SW 1271 (cell line): ENCODE measurements around the gene MYL12A.
"Not testable (repeated sequence)": the region's sequence is repeated elsewhere in the genome, so short reads cannot be mapped to it uniquely, and the experiment has no call there.

Experiments
- DNase-seq, 2 experiments: peaks; one replicate each; lab custom pipeline; 2025; lab: John Stamatoyannopoulos, UW

The MYL12A gene

DNA sequence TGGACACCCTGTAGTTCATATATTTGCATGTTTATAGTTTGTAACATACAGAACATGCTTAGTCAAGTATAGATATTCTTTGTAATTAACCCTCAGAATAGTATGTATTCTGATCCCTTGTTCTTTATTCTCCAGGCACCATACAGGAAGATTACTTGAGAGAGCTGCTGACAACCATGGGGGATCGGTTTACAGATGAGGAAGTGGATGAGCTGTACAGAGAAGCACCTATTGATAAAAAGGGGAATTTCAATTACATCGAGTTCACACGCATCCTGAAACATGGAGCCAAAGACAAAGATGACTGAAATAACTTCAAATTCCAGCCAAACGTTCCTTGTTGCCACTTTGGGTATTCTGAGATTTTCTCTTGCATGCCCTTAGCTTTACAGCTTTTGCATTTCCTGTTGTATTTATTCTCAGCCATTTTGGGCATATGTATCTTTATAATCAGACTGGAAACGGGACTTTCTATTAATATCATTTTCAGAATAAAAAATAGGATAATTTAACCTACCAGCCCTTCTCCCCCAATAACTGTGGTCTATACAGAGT is 8.1 kb downstream of the MYL12A start:
- DNase-seq = no peak

DNA sequence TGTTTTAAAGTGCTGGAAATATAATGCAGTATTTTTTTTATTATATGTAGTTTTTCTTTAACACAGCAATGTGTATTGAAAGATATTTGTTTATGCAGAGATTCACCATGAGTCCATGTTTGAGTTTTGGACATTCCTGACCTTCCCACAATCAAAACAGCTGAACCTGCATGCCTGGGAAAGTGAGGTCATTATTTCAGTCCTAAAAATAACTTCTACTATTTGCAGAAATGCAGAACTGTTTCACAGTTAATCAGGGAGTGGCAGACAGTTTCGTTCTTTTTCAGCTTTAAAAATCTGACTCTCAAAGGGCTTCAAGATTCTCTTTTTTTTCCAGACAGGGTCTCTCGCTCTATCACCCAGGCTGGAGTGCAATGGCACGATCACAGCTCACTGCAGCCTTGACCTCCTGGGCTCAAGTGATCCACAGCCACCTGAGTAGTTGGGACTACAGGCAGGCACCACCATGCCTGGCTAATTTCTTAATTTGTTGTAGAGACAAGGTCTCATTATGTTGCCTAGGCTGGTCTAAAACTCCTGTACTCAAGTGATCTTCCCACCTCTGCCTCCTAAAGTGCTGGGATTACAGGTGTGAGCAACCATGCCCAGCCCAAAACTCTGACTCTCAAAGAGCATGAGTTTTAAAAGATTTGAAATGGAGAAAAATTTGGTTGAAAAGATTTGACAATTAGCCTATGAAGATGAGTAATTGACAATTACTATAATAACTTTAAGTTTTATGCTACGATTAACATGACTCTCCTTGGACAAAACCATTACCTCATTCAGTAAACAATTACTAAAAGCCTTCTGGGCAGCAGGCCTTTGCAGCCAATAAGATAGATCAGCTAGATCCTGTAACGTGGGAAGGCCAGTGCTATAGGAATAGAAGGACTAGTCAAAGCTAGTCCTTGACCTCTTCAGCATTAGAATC is 9.4 kb downstream of the MYL12A start:
- no peak for DNase-seq

DNA sequence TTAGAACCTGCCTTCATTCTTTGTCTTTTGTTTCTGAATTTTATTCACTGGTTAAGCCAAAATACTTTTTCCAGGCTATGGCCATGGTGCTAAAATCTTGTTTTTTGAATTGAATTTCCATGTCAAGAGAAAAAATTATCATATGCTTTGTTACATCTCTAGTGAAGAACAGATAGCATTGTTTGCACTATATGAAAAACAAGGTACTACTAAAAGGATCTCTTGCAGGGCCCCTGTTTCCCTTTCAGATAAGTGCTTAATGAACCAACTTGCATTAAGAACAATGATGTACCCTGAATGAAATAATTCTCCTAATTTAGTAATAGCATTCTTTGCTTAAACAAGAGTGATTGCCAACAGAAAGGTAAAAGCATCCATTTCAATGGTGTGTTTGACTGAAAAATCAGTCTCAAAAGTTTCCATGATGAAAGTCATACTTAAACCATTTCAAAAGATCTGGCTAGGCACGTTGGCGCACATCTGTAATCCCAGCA is 10.1 kb downstream of the MYL12A start:
- no peak for DNase-seq

DNA sequence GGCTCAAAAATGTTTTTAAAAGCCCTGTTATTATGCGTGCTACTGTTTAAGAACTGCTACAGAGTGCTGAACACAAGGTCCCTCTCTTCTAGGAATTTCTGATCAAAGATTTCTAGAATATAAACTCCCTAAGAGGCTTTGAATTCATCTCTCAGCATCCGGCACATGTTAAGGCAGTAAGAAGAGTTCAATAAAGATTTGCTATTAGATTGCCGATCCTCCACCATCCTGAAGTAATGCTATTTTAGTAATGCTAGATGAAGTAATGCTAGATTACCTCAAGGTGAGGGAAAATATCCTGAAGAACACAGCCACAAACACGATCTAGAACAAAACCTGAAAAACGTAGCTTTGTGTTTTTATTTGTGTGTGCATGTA is 13.4 kb downstream of the MYL12A start:
- DNase-seq = no peak

DNA sequence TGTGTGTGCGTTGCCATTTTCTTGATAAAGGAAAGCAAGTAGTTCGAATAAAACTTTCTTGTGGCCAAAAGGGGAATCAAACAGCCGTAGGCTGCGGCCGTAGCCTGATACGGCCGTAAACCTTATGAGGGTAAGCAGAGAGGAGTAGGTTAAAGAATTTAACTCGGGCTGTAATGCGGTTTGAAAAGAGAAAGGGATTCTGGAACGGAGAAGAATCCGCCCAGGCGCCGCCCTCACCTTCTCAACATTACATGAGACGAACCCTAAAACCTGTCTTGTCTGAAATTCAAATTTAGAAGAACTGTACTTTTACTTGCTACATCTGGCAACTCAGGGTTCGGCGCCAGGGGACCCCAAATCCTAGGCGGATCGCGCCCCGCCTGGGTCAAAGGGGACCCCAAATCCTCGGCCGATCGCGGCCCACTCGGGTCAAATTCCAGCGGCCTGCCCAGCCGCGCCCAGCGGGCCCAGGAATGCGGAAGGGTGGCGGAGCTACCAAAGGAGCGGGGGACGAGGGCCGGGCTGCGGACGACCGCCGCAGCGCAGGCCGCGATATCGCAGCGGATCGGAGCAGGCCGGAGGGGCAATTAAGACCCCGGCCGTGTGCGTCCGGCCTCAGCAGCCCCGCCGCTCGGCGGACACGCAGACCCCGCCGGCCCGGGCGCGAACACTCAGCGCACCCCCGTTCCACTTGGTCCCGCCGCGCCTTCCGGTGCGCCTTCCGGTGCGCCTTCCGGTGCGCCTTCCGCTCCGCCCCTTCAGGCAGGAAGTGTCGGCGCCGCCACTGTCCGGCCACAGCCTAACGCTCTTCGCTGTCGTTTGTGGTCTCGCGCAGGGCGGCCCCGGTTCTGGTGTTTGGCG is 14.0 kb downstream of the MYL12A start, which contains the start of gene MYL12B:
MYL12B (plus strand) TSS at position 761 of the 861 bp plus-strand sequence. CDS start 10,766 bp downstream, outside the sequence.
- peak; percentile 8 to 67 for DNase-seq

DNA sequence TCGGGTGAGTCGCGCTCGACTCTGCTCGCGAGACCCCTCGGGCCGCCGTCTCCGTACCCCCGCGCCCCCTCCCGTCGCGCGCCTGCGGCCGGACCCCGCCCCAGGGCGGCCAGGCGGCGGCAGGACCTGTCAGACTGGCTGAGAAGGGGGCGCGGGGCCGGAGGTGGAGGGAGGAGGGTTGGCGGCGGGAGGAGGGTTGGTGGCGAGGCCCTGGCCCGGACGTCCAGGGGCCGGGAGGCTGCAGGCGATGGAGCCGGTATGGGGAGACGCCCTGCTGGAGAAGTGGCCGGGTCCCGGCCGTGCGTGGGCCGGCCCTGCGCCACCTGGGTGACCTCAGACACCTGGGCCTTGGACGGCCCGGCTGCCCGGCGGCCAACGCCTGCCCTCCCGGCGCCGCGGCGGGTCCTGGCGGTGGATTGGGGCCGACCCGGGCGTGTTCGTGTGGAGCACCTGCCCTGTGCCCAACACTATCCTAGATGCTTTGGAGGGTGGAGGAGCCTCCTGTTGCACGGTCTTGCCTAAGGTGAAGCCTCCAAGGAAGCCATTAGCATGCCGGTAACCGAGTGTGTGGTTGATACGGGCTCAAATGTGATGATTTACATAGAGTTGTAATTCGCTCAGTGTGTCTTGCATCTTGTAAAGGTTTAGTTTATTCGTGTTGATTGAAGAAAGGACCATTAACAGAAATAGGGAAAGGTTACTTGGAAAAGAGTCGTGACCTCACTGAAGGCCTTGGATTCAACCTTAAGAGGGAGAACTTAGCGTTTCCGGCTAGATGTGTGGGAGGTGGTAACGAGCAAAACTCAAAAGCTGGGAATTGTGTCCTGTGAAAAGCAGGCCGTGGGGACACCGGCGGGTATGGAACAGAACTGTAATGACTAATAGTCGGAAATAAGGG is 14.9 kb downstream of the MYL12A start:
- peak in 1 of 2 experiments; percentile 18 for DNase-seq

DNA sequence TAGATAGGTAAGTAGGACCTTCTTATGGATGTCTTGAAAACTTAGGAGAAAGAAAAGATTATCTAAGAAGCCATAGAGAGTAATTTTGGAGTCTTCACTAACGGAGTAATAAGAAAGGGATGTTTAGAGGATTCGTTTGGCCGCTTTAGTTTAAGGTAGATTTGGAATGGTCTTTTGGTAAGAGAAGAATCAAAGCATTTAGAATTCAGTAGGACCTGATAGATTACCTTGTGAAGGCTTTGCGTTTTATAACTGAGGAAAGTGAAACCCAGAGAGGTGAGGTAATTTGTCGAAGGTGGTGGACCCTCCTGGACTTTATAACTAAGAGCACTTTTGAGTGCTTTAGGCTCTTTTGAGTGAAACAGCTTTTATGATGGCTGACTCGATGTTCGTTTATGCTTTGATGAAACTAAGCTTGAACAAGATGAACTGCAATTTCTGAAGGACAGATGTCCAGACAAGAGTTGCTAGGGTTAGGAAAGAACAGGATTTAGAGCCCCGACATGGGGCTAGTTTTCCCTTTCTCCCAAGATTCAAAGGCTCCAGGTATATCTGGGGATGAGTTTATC is 15.6 kb downstream of the MYL12A start:
- DNase-seq = no peak

DNA sequence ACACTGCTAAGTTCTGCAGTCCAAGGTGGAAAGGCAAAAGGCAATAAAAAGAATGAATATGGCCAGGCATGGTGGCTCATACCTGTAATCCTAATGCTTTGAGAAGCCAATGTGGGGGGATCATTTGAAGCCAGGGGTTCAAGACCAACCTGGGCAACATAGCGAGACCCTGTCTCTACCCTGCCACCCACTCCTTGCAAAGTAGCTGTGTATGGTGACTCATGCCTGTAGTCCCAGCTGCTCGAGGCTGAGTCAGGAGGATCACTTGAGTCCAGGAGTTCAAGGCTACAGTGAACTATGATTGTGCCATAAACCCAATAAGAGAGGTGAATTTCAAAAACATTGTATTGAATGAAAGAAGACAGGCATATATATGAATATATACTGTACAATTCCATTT is 16.8 kb downstream of the MYL12A start:
- no peak for DNase-seq

DNA sequence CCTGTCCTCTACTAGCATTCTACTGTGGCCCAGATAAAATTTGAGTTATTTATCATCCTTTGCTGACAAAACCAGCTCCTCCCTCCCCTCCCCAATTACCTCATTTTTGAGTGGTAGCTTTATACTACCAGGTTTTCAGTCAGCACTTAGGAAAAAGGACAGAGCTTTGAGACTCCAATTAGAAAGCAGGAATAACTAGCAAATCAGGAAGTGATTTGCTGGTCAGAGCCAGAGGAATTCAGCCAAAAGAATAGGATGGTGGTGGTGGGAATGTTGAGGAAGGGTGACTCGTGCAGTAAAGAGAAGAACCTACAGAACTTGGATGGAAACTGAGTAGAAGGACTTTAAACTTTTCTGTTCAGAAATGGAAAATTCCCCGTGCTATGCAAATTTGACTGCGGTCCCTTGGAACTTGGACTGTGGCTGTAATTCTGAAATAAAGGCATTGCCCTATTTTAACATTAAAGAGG is 18.0 kb downstream of the MYL12A start:
- DNase-seq = no peak

DNA sequence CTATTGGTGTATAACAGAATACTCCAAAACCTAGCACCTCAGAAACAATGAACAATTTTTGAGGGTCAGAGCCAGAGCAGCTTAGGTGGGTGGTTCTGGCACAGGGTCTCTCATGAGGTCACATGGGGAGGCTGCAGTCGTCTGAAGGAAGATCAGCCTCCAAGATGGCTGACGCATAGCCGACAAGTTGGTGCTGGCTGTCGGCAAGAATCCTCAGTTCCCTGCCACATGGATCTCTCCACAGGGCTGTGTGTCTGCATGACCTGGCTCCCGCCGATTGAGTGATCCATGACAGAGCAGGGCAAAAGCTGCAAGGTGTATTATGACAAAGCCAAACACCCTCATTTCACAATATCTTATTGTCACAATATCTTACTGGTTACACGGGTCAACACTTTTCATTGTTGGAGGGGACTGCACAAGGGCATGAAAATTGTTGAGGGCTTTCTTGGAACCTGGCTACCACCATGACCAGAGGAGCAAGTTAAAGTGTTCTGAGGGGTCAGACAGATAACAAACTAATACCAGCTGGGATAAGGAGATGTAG is 18.5 kb downstream of the MYL12A start:
- DNase-seq = no peak

DNA sequence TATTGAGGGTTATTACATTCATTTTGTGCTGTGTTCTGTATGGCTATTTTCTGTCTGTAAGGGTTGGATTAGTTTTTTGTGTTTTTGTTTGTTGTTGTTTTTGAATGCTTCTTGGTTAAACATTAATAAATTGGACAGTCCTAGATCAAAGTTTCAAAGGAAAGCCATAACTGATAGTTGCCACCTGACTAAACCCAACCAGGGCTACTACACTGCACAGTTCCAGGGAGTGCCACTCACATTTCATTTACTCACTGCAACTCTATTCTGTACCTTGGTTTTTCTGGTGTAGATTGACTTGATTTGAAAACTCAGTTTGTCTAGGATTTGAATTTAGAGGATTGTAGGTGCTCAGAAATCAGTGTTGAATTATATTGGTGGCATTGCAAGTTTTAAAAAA is 20.7 kb downstream of the MYL12A start:
- DNase-seq = no peak

DNA sequence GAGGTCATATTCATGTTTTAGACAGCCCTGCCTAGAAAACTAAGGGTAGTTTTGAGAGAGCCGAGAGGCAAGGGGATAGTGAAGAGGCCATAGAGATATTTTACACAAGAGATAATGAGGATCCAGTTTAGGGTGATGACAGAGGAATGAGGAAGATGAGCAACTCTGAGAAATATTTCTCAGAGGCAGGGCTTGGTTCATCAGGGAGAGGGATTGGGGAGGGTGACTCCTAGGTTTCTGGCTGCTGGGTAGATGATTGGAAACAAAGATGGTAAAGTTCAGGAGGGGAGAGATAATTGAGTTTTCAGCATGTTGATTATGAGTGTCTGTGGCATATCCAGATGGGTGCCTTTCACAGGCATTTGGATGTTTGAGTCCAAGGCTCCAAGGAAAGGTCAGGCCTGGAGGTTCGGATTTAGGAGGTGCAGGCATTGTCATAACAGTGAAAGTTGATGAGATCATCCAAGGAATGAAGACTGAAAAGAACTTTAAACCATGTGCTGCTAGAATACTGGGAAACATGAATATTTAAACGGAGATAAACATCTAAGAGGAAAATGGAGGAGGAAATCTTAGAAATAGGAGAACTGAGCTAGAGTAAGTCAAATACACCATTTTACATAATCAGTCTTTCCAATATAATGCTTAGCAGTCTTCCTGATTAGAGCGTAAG is 21.8 kb downstream of the MYL12A start:
- DNase-seq = no peak

DNA sequence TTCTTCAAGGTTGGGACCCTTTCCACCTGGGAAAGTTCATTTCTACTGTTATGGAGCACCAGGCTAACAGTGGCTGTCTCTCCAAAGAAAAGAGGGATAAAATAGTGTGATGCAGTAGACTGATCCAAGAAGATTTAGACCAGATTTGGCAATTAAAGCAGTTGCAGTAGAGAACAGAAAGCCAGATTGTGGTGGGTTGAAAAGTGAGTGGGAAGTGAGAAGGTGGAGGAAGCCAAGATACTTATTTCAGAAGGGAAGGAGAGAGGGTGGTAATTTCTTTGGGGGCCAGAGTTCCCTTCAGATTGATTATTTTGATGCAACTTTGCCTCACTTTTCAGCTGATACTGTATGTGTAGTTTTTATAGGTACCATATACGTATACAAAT is 22.3 kb downstream of the MYL12A start:
- no peak for DNase-seq

DNA sequence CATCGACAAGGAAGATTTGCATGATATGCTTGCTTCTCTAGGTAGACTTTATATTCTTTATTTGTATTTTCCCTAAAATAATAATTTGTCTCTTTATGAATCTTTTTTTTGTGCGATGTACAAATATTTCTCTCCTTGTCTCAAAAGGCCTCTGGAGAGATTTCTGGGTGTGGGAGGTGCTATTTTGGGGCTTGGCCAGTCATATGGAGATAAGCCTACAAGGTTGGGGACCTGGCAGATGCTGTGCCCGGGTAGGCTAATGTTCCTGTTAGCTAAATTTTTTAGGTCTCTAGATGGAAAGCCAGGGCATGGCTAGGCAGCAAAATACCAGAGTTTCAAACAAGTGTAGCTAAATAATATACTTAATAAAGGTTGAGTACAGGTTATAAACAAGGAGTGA is 25.4 kb downstream of the MYL12A start:
- DNase-seq = no peak

DNA sequence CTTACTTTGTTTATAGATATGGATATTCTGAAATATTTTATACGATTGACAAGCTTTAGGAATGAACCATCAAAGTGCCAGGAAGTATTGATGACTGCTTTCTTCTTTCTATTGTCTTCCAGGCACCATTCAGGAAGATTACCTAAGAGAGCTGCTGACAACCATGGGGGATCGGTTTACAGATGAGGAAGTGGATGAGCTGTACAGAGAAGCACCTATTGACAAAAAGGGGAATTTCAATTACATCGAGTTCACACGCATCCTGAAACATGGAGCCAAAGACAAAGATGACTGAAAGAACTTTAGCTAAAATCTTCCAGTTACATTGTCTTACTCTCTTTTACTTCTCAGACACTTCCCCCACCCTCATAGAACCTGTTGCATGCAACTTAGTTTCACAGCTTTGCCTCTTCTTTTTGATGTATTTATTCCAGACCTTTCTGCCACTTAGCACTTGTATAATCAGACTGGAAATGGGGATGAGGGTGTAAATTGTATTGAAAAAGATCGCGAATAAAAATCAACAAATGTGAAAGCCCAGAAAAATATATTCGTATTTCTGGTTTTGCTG is 30.1 kb downstream of the MYL12A start:
- not testable (repeated sequence) for DNase-seq

DNA sequence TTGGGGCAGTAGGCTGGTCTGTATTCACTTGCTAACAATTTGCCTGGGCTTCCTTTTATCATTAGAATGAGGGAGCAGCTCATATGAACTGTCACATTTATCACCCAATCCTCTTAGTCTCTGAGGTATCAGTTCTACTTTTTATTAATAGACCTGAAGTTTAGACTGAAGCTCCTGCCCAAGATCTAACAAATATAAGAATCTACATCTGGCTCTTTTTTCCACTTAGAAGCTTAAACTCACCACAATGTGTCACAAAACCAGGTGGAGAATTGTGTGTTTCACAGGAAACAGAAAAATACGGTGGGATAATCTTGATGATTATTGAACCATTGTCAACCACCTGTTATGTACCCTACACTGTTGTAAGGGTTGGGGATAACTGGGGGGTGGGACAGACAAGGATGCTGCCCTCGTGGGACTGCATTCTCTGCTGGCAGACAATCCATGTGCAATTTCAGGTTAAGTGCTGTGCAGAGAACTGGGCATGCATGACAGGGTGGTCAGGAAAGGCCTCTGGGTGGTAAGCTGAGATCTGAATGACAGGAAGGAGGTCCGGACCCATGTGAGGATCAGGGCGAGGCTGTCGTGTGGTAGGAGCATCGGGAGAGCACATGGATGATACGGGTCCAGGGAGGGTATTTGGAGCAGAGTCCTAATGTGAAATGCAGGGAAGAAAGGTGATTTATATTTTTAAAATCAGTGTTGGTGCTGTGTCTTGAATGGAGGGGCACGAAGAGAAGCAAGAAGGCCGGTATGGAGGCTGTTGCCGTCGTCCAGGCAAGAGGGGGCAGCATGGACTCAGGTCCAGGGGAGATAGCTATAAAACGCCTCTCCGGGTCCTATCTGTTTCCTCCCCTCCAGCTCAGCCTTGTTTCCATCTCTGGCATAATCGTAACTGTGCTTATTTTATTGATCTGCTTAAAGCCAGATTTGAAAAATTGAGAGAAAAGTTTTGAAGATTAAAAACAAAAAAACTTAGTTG is 31.9 kb downstream of the MYL12A start:
- no peak for DNase-seq

DNA sequence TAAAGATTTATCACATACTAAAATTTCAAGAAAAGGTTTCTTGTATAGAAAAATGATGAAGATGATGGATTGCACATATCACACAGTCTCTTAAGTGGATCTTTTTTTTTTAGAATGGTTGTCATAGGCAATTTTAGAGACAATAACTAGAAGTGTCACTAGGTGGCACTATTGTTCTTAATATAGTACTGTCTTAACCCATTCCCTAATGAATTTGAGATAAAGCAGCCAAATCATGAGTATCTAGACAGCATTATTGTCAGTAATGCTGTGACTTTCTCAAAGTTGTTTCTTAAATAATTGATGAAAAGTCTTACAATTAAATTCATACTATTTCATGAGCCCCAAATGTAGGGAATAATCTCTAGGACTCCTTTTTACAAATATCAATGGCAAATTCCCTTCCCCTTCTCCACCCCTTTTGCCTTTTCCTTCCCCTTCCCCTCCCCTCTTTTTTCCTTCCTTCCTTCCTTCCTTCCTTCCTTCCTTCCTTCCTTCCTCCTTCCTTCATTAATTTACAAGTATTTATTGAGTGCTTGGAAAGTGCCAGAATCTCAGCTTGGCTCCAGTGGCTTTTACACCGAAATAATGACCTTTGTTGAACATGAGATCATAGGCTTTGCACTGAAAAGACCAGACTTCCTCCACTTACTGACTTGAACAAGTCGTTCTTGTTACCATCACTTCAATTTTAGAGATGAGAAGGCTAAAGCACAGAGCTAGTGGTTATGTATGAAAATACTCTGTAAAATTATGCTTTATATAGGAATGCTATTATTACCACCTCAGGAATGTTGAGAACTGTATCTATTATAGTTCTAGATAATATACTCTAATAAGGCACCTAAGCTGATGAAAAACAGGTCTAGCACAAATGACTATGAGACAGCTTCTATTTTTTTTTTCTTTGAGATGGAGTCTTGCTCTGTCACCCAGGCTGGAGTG is 34.1 kb downstream of the MYL12A start:
- peak; percentile 16 to 69 for DNase-seq
